HEK293T (cell line): ENCODE results near the gene CLEC6A.

Experiments used
- ELF4 ChIP-seq: fragments of 450-650 bp; IDR thresholded peaks from 2 replicates; pipeline ENCODE4 v1.6.1; 2017; ENCODE audit warnings: antibody characterized with exemption
- FOXA1 ChIP-seq: fragments of 450-650 bp; IDR thresholded peaks from 2 replicates; pipeline ENCODE4 v1.6.1; 2016; ENCODE audit warnings: mild to moderate bottlenecking
- FOXK2 ChIP-seq: fragments of 450-650 bp; IDR thresholded peaks from 2 replicates; pipeline ENCODE4 v1.6.1; 2016; ENCODE audit warnings: mild to moderate bottlenecking
- LEF1 ChIP-seq: fragments of 450-650 bp; IDR thresholded peaks from 2 replicates; pipeline ENCODE4 v1.6.1; 2017; ENCODE audit warnings: mild to moderate bottlenecking, borderline replicate concordance
- SUZ12 ChIP-seq: fragments of 450-650 bp; IDR thresholded peaks from 2 replicates; pipeline ENCODE4 v1.6.1; 2016; ENCODE audit warnings: mild to moderate bottlenecking
- TF ChIP-seq, protein P1 (sequence below): fragments of 450-650 bp; IDR thresholded peaks from 2 replicates; pipeline ENCODE4 v1.6.1; 2016

DNA sequence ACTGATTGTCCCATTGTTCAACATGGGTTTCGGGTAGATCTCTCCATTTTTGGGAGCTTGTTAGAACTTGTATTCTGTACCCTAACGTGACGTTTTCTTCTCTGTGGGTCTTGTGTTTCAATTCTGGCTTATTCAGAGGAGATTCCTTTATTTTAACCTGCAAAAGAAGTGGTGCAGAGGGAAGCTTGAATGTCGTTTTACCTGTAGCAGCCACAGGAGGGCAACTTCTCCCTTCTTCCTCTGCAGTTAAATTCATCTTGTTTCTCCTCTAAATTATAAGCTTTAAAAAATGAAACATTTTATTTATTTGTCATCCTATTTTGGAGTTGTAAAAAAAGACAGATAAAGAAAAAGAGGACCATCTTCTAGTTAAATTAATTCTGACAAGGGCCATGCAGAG, 43.9 kb downstream of the CLEC6A start:
- TF ChIP-seq FOXK2, result no peak
- TF ChIP-seq, protein P1, sequence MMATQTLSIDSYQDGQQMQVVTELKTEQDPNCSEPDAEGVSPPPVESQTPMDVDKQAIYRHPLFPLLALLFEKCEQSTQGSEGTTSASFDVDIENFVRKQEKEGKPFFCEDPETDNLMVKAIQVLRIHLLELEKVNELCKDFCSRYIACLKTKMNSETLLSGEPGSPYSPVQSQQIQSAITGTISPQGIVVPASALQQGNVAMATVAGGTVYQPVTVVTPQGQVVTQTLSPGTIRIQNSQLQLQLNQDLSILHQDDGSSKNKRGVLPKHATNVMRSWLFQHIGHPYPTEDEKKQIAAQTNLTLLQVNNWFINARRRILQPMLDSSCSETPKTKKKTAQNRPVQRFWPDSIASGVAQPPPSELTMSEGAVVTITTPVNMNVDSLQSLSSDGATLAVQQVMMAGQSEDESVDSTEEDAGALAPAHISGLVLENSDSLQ, result no peak
- TF ChIP-seq FOXA1, result no peak
- no peak for TF ChIP-seq LEF1
- no peak for TF ChIP-seq ELF4
- TF ChIP-seq SUZ12, result no peak
